Measurements from ENCODE around the gene KCNG1.

Gene KCNG1

GRCh38 chr20:51013577-51014330 is 9.2 kb downstream of the KCNG1 start:
- DNase-seq (ENCODE audit: low spot score) = no peak

DNA sequence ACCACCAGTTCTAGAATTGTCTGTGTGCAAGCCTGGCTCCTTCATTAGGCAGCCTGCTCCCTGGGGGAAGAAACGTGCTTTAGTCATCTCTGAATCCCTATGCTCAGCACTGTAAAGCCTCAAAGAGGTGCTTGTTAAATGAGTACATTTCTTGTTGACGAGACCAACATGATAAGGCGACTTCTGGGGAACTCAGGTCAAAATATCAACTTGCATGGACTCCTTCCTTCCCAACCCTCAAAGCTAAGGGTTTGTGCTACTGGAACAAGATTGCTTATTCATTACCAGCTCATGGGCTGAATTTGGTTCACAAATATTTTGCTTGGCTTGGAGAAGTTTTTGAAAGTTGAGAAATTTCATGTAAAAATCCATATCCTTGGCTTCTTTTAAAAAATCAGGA is 10.6 kb downstream of the KCNG1 start:
- DNase-seq (ENCODE audit: low spot score) = no peak

- DNase-seq (ENCODE audit: low spot score) = no peak
Measured at GRCh38 chr20:51011479-51011878, 11.4 kb downstream of the KCNG1 start.

- no peak for DNase-seq (ENCODE audit: low spot score)
Measured at GRCh38 chr20:51010932-51011331, 12.0 kb downstream of the KCNG1 start.

DNA sequence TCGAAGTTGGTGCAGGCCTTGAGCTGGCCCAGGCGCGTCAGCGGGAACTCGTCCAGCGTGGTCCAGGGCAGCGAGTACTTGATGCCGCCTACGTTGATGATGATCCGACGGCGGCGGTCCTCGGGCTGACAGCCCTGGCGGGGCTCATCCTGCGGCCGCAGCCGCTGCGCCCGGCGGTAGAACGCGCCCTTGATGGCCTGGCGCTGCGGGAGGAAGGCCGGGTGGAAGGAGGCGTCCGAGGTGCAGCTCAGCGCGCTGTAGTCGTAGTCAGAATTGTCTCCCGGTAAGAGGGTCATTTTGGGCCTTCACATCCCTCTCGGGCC is 12.9 kb downstream of the KCNG1 start:
- DNase-seq (ENCODE audit: low spot score) = no peak

- DNase-seq (ENCODE audit: low spot score) = no peak
Measured at GRCh38 chr20:51009303-51010042, 13.4 kb downstream of the KCNG1 start.

DNA sequence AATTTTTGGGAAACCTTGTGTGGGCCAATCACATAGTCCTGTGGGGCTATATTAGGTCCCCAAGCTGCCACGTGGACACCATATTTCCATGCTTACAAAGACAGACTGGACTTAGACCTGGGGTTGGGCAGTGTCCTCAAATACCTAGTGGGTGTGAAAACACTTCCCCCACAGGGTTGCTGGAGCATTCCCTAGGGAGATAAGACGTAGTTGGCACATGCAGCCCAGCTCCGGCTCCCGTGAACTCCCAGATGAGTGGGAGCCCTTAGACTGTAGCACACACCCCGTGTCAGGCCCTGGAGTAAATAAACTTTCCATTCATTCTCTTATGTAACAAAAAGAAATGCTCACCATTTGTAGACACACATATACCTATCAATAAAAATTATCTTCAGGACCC is 14.2 kb downstream of the KCNG1 start:
- no peak for DNase-seq (ENCODE audit: low spot score)

- no peak for DNase-seq (ENCODE audit: low spot score)
Measured at GRCh38 chr20:51005214-51005613, 17.7 kb downstream of the KCNG1 start.

DNA sequence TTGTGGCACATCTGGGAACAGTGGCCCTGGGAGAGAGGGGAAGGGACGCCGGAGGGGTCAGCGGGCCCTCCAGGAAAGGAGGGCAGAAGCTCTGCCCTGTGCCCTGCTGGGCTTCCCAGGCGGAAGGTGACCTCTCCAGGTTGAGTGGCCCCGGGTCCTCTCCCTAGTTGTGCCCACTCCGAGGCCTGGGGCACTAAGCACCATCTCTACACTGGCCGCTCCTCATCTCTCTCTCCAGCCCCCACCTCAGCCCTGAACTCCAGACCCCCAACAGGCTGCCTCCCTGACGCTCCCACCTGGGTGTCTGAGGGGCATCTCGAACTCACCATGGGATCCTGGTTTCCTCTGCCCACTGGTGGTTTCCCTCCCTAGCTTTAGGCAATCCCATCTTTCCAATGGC is 18.1 kb downstream of the KCNG1 start:
- DNase-seq (ENCODE audit: low spot score) = no peak

DNA sequence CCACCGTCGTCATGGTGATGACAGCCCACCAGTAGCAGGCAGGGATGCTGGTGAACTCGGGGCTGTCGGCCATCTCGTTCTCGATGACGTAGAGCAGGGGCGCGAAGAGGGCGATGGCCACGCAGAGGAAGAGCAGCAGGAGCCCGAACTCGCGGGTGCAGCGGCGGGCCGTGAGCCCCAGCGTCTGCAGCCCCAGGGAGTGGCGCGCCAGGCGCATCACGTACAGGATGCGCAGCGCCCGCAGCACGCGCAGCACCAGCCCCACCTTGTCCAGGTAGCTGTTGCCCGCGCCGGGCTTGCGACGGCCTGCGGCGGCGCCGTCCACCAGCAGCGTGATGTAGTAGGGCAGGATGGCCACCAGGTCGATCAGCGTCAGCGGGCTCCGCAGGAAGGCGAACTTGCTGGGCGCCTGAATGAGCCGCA is 18.6 kb downstream of the KCNG1 start:
- DNase-seq (ENCODE audit: low spot score) = no peak

GRCh38 chr20:51003753-51004152 is 19.2 kb downstream of the KCNG1 start:
- no peak for DNase-seq (ENCODE audit: low spot score)

DNA sequence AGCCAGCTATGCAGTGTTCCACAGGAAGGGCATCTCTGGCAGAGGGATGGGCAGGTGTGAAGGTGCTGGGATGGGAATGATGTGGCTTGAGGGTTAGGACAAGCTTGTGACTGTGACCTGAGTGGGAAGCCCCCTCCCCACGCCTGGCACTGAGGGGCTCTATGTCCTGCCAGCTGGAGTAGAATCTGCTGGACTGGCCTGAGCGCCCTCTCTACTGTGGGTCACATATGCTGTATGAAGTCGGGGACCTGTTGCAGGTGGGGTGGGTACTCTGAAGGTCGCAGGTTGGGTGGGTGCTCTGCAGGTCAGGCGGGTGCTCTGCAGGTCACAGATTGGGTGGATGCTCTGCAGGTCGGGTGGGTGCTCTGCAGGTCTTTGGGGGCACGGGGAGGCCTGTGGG is 20.3 kb downstream of the KCNG1 start:
- no peak for DNase-seq (ENCODE audit: low spot score)

DNA sequence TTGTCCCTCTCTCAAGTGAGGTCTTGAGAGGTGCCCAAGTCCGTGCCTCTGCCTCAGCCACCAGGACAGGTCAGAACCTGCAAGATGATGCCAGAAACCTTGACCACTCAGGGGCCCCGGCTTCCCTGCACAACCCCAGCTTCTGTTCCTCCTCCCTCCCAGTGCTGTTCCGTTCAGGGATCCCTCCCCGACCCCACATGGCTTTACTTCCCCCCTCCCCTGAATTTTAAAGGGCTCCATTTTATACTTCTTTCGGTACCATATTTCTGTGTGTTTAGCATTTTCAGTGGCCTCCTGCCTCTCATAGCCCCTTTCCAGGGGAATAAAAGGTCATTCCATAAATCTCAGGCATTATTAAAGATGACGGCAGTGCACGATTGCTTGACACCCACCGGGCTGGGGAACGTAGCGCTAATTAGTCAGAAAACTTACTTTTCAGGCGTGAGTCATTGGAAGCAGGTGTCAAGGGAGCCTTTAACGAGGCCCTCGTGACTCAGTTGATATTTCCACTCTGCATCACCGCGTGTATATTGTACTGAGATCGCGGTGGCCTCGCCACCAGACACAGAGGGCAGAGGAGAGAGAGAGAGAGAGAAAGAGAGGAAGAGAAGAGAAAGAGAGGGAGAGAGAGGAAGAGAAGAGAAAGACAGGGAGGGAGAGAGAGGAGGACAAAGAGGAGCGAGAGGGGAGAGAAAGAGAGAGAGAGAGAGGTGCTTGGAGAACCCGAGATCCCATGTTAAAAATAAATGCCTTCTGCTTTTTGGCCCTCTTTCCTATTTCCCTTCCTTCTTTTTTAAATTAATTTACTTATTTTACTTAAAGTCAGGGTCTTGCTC is 21.3 kb downstream of the KCNG1 start:
- no peak for DNase-seq (ENCODE audit: low spot score)

DNA sequence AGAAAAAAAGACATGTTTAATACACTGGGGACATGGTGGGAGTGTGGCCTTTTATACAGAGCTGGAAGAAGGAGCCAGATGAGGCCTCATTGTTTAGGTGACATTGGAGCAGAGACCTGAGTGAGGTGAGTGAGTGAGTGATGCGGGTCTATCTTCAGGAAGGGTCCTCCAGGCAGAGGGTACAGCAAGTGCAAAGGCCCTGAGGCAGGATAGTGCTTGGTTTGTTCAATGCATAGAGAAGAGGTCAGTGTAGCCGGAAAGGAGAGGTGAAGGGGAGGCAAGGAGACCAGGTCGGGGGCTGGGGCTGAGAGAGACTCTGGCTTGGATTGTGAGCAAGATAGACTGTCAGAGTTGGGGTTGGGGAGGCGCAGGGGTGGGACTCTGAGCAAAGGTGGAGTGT is 23.6 kb downstream of the KCNG1 start:
- no peak for DNase-seq (ENCODE audit: low spot score)

DNA sequence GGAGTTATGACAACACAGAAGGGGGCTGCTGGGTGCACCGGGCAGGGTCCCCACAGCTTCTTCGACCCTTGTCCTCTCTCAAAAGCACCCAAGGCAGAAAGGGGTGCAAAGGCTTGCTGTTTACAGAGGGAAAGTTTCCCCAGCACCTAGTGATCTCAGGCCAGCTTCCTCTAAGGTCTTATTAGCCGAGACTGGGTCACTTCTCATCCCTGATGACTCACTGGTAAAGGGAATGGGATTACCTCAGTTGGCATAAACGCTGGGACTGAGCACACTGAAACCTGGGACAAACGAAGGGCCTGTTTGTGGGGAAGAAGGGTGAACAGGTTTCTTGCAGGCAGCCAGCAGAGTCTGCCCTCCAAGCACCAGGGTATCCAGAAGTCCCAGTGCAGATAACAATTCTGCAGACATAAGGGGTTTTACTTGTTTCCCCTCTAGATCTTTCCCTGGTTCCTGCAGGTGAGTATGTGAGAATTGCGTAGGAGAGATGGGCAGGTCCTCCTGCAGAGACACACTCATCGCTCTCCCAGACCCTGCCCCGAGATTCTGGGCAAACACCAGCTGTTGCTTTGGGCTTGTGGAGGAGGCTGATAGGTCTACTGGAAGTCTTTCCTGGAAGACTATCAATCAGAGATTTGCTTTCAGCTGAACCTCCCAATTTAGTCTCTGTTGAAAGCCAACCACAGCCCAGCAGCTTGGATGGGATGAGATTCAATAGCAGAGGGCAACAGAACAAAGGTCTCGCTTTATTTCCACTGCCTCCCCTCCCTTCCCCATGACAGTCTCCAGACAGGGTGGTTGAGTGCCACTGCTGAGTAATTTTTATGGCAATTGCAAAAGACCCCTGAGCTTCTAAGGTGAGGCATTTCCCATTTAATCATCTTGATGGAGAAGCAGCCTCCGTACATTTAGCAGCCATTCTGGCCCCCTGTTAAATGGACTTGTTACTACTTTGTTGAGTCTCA is 25.7 kb downstream of the KCNG1 start:
- no peak for DNase-seq (ENCODE audit: low spot score)

GRCh38 chr20:50995506-50995905 is 27.4 kb downstream of the KCNG1 start:
- DNase-seq (ENCODE audit: low spot score) = no peak

- no peak for DNase-seq (ENCODE audit: low spot score)
Measured at GRCh38 chr20:50993876-50994275, 29.0 kb downstream of the KCNG1 start.

DNA sequence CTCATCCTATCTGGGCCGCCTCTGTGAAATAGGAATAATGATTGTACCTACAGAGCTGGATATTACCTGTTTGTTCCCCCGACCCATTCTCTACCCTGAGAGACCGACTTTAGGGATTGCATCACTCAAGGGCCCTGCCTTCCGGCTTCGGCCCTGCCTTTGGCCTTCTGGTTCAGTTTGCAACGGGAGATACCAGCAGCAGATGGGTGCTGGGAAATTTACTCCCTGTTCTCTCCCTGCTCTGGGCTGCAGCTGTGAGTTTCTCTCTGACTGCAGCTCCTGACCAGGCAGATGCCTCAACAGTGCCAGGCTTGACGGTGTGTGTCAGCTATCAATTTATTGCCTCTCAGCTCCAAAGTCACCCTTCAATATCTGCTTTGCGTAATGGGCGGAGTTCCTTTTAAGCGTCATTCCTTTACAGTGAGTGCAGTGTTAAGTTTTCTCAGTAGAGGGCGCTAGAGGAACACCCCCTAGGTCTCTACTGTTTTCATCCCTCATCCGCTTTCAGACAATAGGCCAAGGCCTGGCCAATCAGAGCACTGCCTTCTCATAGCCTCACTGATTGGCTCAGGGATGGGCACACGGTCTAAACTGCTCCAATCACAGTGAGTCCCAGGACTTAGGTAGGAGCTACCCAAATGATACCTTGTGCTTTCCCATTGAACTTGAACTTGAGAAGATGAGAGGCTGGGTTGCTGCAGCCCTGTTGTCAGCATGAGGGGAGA is 30.0 kb downstream of the KCNG1 start:
- DNase-seq (ENCODE audit: low spot score) = peak; percentile 92

GRCh38 chr20:50992336-50992732 is 30.6 kb downstream of the KCNG1 start:
- no peak for DNase-seq (ENCODE audit: low spot score)

DNA sequence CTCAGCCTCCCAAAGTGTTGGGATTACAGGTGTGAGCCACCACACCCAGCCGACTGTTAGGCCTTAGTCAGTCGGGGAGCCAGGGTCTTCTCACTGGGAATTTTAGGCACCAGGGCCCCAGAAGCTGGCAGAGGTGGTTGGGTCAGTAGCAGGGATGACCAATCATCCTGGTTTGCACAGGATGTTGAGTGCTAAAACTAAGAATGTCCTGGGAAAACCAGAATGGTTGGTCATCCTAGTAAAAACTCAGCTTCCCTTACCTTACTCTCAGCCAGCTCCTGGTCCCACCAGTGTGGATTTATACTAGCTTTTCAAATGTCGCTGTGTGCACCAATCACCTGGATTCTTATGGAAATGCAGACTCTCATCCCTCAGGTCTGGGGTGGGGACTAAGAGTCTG is 31.8 kb downstream of the KCNG1 start:
- no peak for DNase-seq (ENCODE audit: low spot score)
